ENCODE results near the gene OR5H1. TPM values are rescaled to one million over a fixed set of nuclear protein-coding genes. Genes with fewer than 3 reads are reported as not detected.
"Not testable (repeated sequence)": the region's sequence is repeated elsewhere in the genome, so short reads cannot be mapped to it uniquely, and the experiment has no call there.

The OR5H1 gene
- total RNA-seq, 4 donors from 2014 or later = not detected

GRCh38 chr3:98140531-98140930 is 10.0 kb downstream of the OR5H1 start:
- TF ChIP-seq EP300 (IDR thresholded peaks at IDR 0.05) = no peak
- TF ChIP-seq POLR2A (IDR thresholded peaks at IDR 0.05) = no peak
- TF ChIP-seq CTCF (IDR thresholded peaks at IDR 0.05) = no peak
- Histone ChIP-seq H3K4me3 (no peak overlapping the region), H3K9me3 (no peaks in the 10 kb centered on the region), H3K27me3 (no peaks in the 10 kb centered on the region), H3K36me3 (no peaks in the 10 kb centered on the region), H3K27ac (no peak overlapping the region), H3K4me1 (no peaks in the 10 kb centered on the region)
- no peak for DNase-seq (ENCODE audit: low spot score in 2 of 2)

GRCh38 chr3:98147179-98147578 is 16.7 kb downstream of the OR5H1 start, which contains the start of gene OR5H14:
OR5H14 (plus strand) TSS chr3:98147479; CDS start chr3:98149386, 1,907 bp downstream.
- no peaks in the 10 kb centered on the region for H3K4me1 ChIP-seq
- no peaks in the 10 kb centered on the region for H3K36me3 ChIP-seq
- no peak for DNase-seq (ENCODE audit: low spot score in 2 of 2)
- H3K9me3 ChIP-seq = no peaks in the 10 kb centered on the region
- 78 to 79% methylated on average over 1 of the region's 1 CpG for WGBS, 2 donors
- H3K27me3 ChIP-seq = no peaks in the 10 kb centered on the region
- H3K4me3 ChIP-seq = no peak within 1 kb of the TSS
- TF ChIP-seq EP300 (IDR thresholded peaks at IDR 0.05) (no peak), POLR2A (IDR thresholded peaks at IDR 0.05) (no peak), CTCF (IDR thresholded peaks at IDR 0.05) (no peak)
- H3K27ac ChIP-seq = no peak within 1 kb of the TSS

GRCh38 chr3:98148751-98149150 is 18.2 kb downstream of the OR5H1 start:
- Histone ChIP-seq H3K27me3 (no peaks in the 10 kb centered on the region), H3K4me3 (no peak overlapping the region), H3K36me3 (no peaks in the 10 kb centered on the region), H3K9me3 (no peaks in the 10 kb centered on the region), H3K27ac (no peak overlapping the region), H3K4me1 (no peaks in the 10 kb centered on the region)
- TF ChIP-seq POLR2A (IDR thresholded peaks at IDR 0.05) (no peak), EP300 (IDR thresholded peaks at IDR 0.05) (no peak), CTCF (IDR thresholded peaks at IDR 0.05) (no peak)
- no peak for DNase-seq (ENCODE audit: low spot score in 2 of 2)
- WGBS, 2 donors = 64 to 72% methylated on average over 3 of the region's 3 CpGs

- WGBS, 2 donors = 84 to 86% methylated on average over 4 of the region's 4 CpGs
- H3K4me1 ChIP-seq; H3K27me3 ChIP-seq; H3K4me3 ChIP-seq; H3K36me3 ChIP-seq; DNase-seq (ENCODE audit: low spot score in 2 of 2); H3K27ac ChIP-seq; H3K9me3 ChIP-seq: not testable (repeated sequence)
Observed at GRCh38 chr3:98149456-98149855, 18.9 kb downstream of the OR5H1 start.

- DNase-seq (ENCODE audit: low spot score in 2 of 2) = no peak
- no peaks in the 10 kb centered on the region for H3K9me3 ChIP-seq
- H3K36me3 ChIP-seq = no peaks in the 10 kb centered on the region
- no peaks in the 10 kb centered on the region for H3K27me3 ChIP-seq
- H3K4me1 ChIP-seq = no peaks in the 10 kb centered on the region
- WGBS, 2 donors = 77 to 82% methylated on average over 5 of the region's 5 CpGs
- H3K4me3 ChIP-seq = no peak overlapping the region
- TF ChIP-seq CTCF (IDR thresholded peaks at IDR 0.05) = no peak
- TF ChIP-seq EP300 (IDR thresholded peaks at IDR 0.05) = no peak
- TF ChIP-seq POLR2A (IDR thresholded peaks at IDR 0.05) = no peak
- no peak overlapping the region for H3K27ac ChIP-seq
Observed at GRCh38 chr3:98151241-98151640, 20.7 kb downstream of the OR5H1 start.

GRCh38 chr3:98166396-98166795 is 35.9 kb downstream of the OR5H1 start, which contains the start of gene OR5H15:
OR5H15 (plus strand) TSS chr3:98166696; CDS start chr3:98168700, 2,004 bp downstream.
- Histone ChIP-seq H3K4me3 (no peak within 1 kb of the TSS), H3K9me3 (no peaks in the 10 kb centered on the region), H3K4me1 (no peaks in the 10 kb centered on the region), H3K27ac (no peak within 1 kb of the TSS), H3K36me3 (no peaks in the 10 kb centered on the region), H3K27me3 (no peaks in the 10 kb centered on the region)
- DNase-seq (ENCODE audit: low spot score in 2 of 2) = no peak
- WGBS, 2 donors = 95 to 96% methylated on average over 3 of the region's 3 CpGs
- TF ChIP-seq POLR2A (IDR thresholded peaks at IDR 0.05) (no peak), EP300 (IDR thresholded peaks at IDR 0.05) (no peak), CTCF (IDR thresholded peaks at IDR 0.05) (no peak)

All from tibial nerve (tissue), 4 donors.